Aorta (tissue), 5 donors: Measurements from ENCODE around the gene DNAJC2. TPM values are rescaled to one million over a fixed set of nuclear protein-coding genes. Genes with fewer than 3 reads are reported as not detected.
A peak's percentile ranks its signal among the peaks of the same experiment; 100 is the strongest.

Experiments
- ATAC-seq: fragments of 200-7000 bp; cut with Tn5 transposase; one replicate; pipeline ENCODE4 v1.9.1; 2022; ENCODE audit warnings: moderate library complexity; ENCODE audit not compliant: low FRiP score
- DNase-seq, 2 donors: peaks; one replicate each; pipeline ENCODE4 v3.0.0-alpha.2; 2020
- H3K27ac ChIP-seq, 2 donors: one replicate each; pipeline ENCODE4 v1.5.1; 2013; ENCODE audit warnings: low read length in 2 of 2, mild to moderate bottlenecking in 2 of 2, moderate library complexity in 2 of 2, control low read depth in 1 of 2, inconsistent platforms in 1 of 2, low read depth in 1 of 2
- H3K27me3 ChIP-seq, 2 donors: one replicate each; pipeline ENCODE4 v1.6.1; 2013; ENCODE audit warnings: control low read depth in 1 of 2, low read length in 1 of 2, mild to moderate bottlenecking in 1 of 2, moderate library complexity in 1 of 2; ENCODE audit not compliant: insufficient read depth in 2 of 2, control insufficient read depth in 1 of 2
- H3K36me3 ChIP-seq, 2 donors: one replicate each; pipeline ENCODE4 v1.6.1; 2013; ENCODE audit warnings: control low read depth in 1 of 2, low read length in 1 of 2, mild to moderate bottlenecking in 1 of 2; ENCODE audit not compliant: insufficient read depth in 2 of 2, control insufficient read depth in 1 of 2
- H3K4me1 ChIP-seq, 2 donors: one replicate each; pipeline ENCODE4 v1.6.1; 2013; ENCODE audit warnings: low read length in 2 of 2, control low read depth in 1 of 2, mild to moderate bottlenecking in 1 of 2, moderate library complexity in 1 of 2; ENCODE audit not compliant: insufficient read depth in 2 of 2, control insufficient read depth in 1 of 2
- H3K4me3 ChIP-seq, 2 donors: one replicate each; pipeline ENCODE4 v1.5.1; 2013; ENCODE audit warnings: low read length in 2 of 2, control low read depth in 1 of 2, mild to moderate bottlenecking in 1 of 2
- H3K9me3 ChIP-seq: one replicate; pipeline ENCODE4 v1.6.1; 2013; ENCODE audit warnings: mild to moderate bottlenecking, low read length; ENCODE audit not compliant: control insufficient read depth
- WGBS, 2 donors: extraction: QIAGEN DNeasy Blood & Tissue Kit; methylation state at CpG; one replicate each; pipeline ENCODE4 v1.1.7; 2013; 5-methylcytosine and 5-hydroxymethylcytosine counted together
- intact Hi-C, 2 donors: fragments of 100-400 bp; cut with DNase I; formaldehyde crosslinking; loops; one replicate each; pipeline versions ENCODE4 v1.14.2 to v1.15.0; 2022
- polyA plus RNA-seq, 2 donors: library from polyadenylated mRNA; stranded (reverse); fragments of 200-250 nt; gene quantifications; one replicate each; pipeline ENCODE4 v1.2.3, GENCODE V29; 2013
- total RNA-seq, 2 donors: library from RNA; stranded (reverse); fragmentation: NEBNext Ultra II Directional; extraction: Animal tissue kit (Norgen Biotek cat#: 25700); gene quantifications; one replicate each; pipeline ENCODE4 v1.2.1, GENCODE V29; 2021
- donor health status: healthy with polysubstance abuse.
- donor health status: Bipolar disorder and iron deficiency.
- donor health status: DM: no; HTN: no; CAD: no.
- donor health status: DM: no; HTN: no; CAD: no.
- donor health status: DM: yes; HTN: yes; CAD: no.

The DNAJC2 gene
- total and polyA plus RNA-seq, 4 donors, result 16.2 to 25.2 (median 24.3) TPM

DNA sequence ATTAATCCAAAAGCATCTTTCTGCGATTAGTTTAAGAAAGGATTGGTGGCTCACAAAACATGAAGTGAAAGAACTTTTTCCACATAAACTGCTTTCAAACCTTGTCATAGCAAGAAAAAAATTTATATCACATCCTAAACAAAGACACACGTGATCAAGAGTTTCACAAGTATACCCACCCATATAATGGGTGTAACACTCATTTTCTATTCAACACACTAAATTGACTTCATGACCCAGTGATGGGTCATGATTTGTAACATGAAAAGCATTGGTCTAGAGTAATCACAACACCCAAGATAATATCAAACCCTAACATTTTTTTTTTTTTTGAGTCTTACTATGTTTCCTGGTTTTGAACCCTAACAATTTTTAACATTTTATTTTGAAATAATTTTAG lies 29.7 kb downstream of the DNAJC2 start:
- ATAC-seq, result no peak
- Histone ChIP-seq H3K36me3 (peaks cover 5 to 10% of the 10 kb centered on the region in 2 donors), H3K27ac (no peak overlapping the region), H3K9me3 (no peaks in the 10 kb centered on the region), H3K27me3 (no peaks in the 10 kb centered on the region), H3K4me1 (no peaks in the 10 kb centered on the region), H3K4me3 (no peak overlapping the region)
- intact Hi-C loops, result no loop called here
- DNase-seq, result no peak
- WGBS, 2 donors, result 70 to 74% methylated on average over 2 of the region's 2 CpGs

DNA sequence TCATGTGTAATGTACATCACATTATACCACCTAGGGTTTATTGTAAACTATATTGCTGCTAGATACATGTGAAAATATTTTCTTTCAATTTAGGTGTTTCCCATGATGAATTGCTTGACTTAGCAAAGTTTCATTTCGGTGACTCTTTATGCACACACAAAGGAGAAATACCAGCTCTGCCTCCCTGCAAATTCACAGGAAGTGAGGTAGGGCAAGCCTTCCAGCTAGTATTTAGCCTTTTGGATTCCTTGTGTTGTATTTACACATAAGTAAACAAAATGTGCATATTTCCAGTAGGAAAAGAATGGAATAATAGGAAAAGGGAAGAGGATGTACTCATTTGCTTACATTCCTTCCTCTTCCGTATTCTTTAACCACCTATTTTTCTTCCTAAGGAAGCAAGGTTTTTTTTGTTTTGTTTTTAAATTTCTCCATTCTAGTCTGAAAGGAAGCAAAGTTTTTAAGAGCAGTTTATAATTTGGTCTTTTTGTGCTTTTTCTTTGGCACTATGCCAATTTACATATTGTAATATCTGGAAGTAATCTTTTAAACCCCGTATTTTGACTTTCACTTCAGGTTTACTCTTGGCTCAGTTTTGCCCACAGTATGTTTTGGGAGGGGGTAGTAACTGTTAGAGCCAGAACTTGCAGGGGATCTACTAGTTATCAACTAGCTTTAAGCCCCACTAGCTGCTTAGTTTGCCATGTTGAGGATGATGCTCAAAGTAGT lies 36.9 kb downstream of the DNAJC2 start:
- Histone ChIP-seq H3K36me3 (peaks cover 3 to 7% of the 10 kb centered on the region in 2 donors), H3K27me3 (no peaks in the 10 kb centered on the region), H3K4me1 (peaks cover 0 to under 1% of the 10 kb centered on the region in 2 donors), H3K9me3 (no peaks in the 10 kb centered on the region), H3K4me3 (no peak overlapping the region), H3K27ac (no peak overlapping the region)
- DNase-seq (no peak), ATAC-seq (no peak)
- intact Hi-C loops, result no loop called here
- WGBS, 2 donors, result 59 to 61% methylated on average over 3 of the region's 3 CpGs

DNA sequence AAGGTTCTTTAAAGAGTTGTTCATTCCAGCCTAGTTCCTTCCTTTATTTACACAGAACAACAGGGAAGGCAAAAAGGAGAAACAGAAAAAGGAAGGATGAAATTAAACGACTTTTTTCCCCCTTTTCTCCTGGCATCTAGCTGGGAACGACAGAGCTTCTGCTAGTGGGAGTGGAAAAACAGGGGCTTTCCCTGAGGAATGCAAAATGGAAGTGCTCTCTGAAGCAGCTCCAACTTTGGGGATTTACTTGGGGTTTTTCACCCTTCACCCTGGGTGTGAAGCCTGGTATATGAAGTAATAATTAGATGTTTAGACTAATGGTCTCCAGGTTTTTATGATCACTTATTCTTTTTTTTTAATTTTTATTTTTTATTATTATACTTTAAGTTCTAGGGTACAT lies 43.1 kb downstream of the DNAJC2 start:
- Histone ChIP-seq H3K27ac (no peak overlapping the region), H3K4me1 (peaks cover 2 to 4% of the 10 kb centered on the region in 2 donors), H3K4me3 (no peak overlapping the region), H3K27me3 (no peaks in the 10 kb centered on the region), H3K9me3 (no peaks in the 10 kb centered on the region), H3K36me3 (peaks cover 2 to 11% of the 10 kb centered on the region in 2 donors)
- 52 to 68% methylated on average over 2 of the region's 2 CpGs for WGBS, 2 donors
- ATAC-seq (no peak), DNase-seq (no peak)
- intact Hi-C loops, result no loop called here

DNA sequence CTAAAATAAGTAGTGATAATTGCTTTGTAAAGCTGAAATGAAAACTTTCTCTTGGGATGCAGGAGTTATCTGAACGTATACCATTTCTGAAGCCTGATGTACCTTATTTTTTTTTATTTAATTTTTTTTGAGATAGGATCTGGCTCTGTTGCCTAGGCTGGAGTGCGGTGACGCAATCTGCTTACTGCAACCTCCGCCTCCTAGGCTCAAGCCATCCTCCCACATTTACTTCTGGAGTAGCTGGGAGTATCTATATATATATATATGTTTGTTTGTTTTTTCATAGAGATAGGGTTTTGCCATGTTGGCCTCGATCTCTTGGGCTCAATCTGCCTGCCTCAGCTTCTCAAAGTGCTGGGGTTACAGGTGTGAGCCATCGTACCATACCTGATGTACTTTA lies 44.9 kb downstream of the DNAJC2 start:
- Histone ChIP-seq H3K4me1 (peaks cover 2 to 4% of the 10 kb centered on the region in 2 donors), H3K36me3 (peaks cover 2 to 8% of the 10 kb centered on the region in 2 donors), H3K27me3 (no peaks in the 10 kb centered on the region), H3K4me3 (no peak overlapping the region), H3K9me3 (no peaks in the 10 kb centered on the region), H3K27ac (no peak overlapping the region)
- ATAC-seq (no peak), DNase-seq (no peak)
- 81 to 82% methylated on average over 6 of the region's 6 CpGs for WGBS, 2 donors
- intact Hi-C loops, result loop anchor here in 1 of 2 donors (5.0 kb wide), 1 partner anchor 43 kb away; the partner anchor contains the start of gene DNAJC2

DNA sequence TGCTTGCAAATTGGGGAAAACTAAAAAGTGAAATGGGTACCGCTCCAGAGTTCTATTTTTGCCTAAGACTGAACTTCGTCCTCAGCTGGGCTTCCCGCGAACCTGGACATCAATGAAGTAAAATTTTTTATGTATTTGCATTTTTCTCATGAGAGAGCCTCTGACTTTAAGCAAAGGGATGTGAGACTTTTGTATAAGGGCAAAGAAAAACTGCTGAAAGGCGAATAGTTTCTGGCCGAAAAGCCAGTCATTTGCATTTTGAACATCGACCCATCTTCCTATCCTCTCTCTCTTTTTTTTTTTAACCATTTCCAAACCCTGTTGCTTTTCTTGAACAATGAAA lies 46.8 kb downstream of the DNAJC2 start:
- H3K4me3 ChIP-seq, result peak overlapping the region; percentile 70 to 76
- intact Hi-C loops, result loop anchor here in 1 of 2 donors (5.0 kb wide), 1 partner anchor 44 kb away; the partner anchor contains the start of gene DNAJC2
- 1% methylated on average over 7 of the region's 7 CpGs for WGBS, 2 donors
- H3K27ac ChIP-seq, result no peak overlapping the region
- no peak for ATAC-seq
- peaks cover 2 to 4% of the 10 kb centered on the region in 2 donors for H3K4me1 ChIP-seq
- no peaks in the 10 kb centered on the region for H3K27me3 ChIP-seq
- peaks cover 0 to 4% of the 10 kb centered on the region in 2 donors for H3K36me3 ChIP-seq
- H3K9me3 ChIP-seq, result no peaks in the 10 kb centered on the region
- no peak for DNase-seq

DNA sequence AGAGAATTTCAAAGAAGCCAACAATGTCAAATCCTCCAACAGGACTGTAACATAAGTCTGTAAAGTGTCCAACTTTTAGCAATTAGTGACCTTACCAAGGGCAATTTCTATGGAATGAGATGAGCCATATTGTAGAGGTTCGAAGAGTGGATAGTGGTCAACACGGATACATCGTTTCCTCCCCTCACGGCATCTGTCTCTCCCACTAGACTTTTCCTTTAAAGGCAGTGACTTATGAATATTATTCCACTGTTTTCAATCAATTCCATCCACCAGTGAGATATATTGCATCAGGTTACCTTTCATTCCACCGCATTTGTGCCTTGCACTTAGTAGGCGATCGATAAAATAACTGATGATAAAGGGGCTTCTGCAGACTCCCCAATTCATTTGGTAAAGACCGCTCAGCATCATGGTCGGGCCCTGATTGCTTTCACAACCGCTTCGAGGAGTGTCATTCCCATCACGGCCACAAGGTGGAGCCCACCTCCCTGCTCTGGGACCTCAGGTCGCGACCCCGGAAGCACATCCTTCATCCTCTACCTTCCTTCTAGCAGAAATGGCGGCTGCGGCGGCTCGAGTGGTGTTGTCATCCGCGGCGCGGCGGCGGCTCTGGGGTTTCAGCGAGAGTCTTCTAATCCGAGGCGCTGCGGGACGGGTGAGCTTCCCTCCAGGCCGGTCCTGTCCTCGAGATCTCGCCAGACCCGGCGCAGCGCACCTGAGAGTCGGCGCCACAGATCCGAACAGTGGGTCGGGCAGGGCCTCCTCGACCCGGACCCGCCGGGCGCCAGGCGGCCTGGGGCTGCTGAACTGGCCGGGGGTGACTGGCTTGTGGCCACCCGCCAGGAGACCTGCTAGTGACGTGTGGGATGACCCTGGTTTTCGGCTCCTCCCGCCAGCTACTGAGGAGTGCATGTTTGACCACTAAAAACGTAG lies 47.4 kb downstream of the DNAJC2 start, which contains the start of gene PMPCB:
PMPCB (plus strand) TSS at position 535 of the 936 bp plus-strand sequence; CDS start at position 560, 25 bp downstream.
- Histone ChIP-seq H3K9me3 (no peaks in the 10 kb centered on the region), H3K4me1 (peaks cover 0 to 4% of the 10 kb centered on the region in 2 donors), H3K36me3 (peaks cover 0 to 4% of the 10 kb centered on the region in 2 donors), H3K4me3 (peak within 1 kb of the TSS; percentile 70 to 76), H3K27me3 (no peaks in the 10 kb centered on the region), H3K27ac (peak within 1 kb of the TSS in 1 of 2 donors; percentile 23)
- DNase-seq (peak; percentile 97 to 99), ATAC-seq (peak; percentile 99)
- intact Hi-C loops, result loop anchor here in 1 of 2 donors (5.0 kb wide), 1 partner anchor 45 kb away; the partner anchor contains the start of gene DNAJC2
- 2% methylated on average over 52 of the region's 52 CpGs for WGBS, 2 donors

DNA sequence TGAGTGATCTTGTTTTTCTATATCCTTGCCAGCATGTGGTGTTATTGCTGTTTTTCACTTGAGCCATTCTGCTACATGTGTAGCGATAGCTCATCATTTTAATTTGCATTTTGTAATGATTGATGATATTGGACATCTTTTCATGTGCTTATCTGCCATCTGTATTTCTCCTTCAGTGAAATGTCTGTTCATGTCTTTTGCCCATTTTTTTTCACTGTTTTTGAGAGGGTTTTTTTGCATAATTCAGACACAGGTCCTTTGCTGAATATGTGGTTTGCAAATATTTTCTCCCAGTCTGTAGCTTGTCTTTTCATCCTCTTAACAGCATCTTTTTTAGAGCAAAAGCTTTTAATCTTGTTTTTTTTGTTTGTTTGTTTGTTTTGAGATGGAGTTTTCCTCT lies 51.0 kb downstream of the DNAJC2 start:
- no peak for ATAC-seq
- Histone ChIP-seq H3K4me1 (peaks cover 0 to 2% of the 10 kb centered on the region in 2 donors), H3K27me3 (no peaks in the 10 kb centered on the region), H3K36me3 (no peaks in the 10 kb centered on the region), H3K9me3 (no peaks in the 10 kb centered on the region), H3K27ac (no peak overlapping the region), H3K4me3 (no peak overlapping the region)
- WGBS, 2 donors, result 92 to 100% methylated on average over 1 of the region's 1 CpG
- intact Hi-C loops, result no loop called here
- no peak for DNase-seq

DNA sequence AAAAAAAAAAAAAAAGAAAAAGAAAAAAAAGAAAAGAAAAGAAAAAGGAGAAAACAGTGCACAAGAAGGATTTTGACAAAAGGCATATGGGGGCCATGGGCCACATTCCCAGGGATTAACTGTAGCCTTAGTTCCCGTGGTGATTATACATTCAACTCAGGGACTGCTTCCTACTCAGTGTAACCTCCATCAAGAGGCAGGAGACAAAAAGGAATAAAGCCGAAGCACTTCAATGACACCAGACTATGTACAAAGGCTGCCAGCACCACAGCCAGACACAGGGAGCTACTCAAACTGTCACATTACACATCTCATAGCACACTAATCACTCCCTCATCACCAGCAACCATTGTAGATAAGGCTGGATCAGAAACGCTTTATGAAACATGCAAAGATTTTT lies 52.4 kb downstream of the DNAJC2 start:
- ATAC-seq, result no peak
- Histone ChIP-seq H3K27me3 (no peaks in the 10 kb centered on the region), H3K4me3 (no peak overlapping the region), H3K27ac (no peak overlapping the region), H3K4me1 (no peaks in the 10 kb centered on the region), H3K36me3 (no peaks in the 10 kb centered on the region), H3K9me3 (no peaks in the 10 kb centered on the region)
- no peak for DNase-seq
- intact Hi-C loops, result no loop called here
- 58 to 63% methylated on average over 3 of the region's 3 CpGs for WGBS, 2 donors
